Measurements from ENCODE around the gene OGDH.

OGDH gene

GRCh38 chr7:44618753-44619152, 12.3 kb downstream of the OGDH start:
- peak; percentile 67 for DNase-seq

- no peak for DNase-seq
These were observed 14.8 kb downstream of the OGDH start for GRCh38 chr7:44621034-44621749.

GRCh38 chr7:44621750-44622103, 15.3 kb downstream of the OGDH start:
- no peak for DNase-seq

DNA sequence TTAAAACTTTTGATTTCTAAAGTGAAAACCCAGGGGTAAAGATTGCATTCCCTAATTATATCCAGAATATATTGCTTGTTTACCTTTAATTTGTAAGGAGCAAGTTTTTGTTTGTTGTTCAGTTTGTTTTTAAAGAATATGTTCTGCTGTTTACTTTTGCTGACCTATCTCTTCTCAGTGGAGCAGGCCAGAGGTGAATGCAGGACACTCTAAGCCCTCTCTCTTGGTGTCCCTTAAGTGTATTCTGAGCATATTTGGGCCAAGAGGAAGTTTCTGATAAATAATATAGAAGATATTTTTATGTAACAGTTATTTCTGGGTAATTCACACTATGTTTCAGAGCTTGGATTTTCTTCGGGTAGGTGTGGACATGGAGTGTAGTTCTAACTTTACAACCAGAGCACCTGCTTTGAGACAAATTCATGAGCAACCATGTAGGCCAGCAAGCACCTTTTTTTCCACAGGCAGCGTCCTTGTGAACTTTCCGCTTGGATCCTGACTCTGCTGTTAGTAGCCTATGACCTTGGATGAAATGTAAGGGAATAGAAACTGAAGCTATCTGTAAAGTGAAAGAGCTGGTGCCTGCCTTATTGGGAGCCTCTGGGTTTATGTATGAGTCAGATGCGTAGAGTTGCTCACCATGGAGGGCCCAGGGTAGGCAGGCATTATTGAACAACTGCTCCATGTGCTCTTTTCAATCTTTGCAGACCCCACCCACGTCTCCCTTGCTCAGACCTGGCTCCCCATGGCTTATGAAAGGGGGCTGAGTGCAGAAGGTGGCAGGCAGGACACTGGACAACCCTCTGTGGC, 16.1 kb downstream of the OGDH start:
- peak; percentile 49 for DNase-seq

GRCh38 chr7:44624318-44624717, 17.9 kb downstream of the OGDH start:
- no peak for DNase-seq

GRCh38 chr7:44625526-44626471, 19.4 kb downstream of the OGDH start:
- DNase-seq = peak; percentile 56

- no peak for DNase-seq
These were observed 20.2 kb downstream of the OGDH start for GRCh38 chr7:44626620-44627019.

DNA sequence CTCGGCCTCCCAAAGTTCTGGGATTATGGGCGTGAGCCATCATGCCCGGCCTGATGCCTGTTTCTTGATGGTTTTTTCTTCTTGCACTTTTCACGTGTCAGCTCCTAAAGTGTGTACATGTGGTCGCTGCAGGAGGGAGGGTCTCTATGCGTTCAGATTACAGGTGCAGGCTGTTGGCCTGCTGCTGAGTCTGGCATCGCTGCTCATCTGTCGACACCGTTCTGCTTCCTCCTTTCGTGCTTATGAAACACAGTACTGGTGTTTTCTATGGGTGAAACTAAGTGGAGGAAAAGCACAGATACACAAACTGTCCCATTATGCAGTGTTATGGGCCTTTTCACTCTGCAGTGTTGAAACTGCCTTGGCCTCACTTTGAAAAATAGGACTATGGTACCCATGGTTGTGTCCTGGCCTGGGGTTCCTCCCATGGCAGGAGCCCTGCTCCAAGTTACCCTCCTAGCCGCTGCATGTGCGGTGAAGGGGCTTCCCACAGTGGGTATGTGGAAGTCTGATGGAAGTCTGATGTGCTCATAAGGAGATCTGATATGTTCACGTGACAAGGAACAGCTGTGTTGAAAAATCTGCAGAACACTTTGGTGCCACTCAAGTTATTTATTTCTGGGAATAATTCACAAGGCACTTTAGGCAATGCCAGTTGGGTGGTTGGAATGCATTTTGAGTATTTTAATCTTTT, 23.5 kb downstream of the OGDH start:
- DNase-seq = no peak

DNA sequence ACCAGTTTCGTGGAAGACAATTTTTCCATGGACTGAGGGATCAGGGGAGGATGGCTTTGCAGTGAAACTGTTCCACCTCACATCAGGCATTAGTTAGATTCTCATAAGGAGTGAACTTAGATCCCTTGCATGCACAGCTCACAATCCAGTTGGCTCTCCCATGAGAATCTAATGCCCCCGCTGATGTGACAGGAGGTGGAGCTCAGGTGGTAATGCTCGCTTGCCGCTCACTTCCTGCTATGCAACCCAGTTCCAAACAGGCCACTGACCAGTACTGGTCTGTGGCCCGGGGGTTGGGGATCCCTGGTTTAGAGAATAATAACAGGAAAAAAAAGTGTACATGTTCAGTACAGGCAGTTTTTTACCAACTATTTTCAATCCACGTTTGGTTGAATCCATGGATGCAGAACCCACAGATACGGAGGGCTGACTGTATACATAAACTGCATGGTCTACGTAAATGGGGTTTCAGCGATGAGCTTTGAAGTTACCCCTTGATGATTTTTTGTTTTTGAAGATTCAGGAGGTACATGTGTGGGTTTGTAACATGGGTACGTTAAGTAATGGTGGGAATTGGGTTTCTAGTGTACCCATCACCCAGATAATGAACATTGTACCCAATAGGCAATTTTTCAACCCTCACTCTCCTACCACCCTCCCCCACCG, 24.5 kb downstream of the OGDH start:
- DNase-seq = no peak

DNA sequence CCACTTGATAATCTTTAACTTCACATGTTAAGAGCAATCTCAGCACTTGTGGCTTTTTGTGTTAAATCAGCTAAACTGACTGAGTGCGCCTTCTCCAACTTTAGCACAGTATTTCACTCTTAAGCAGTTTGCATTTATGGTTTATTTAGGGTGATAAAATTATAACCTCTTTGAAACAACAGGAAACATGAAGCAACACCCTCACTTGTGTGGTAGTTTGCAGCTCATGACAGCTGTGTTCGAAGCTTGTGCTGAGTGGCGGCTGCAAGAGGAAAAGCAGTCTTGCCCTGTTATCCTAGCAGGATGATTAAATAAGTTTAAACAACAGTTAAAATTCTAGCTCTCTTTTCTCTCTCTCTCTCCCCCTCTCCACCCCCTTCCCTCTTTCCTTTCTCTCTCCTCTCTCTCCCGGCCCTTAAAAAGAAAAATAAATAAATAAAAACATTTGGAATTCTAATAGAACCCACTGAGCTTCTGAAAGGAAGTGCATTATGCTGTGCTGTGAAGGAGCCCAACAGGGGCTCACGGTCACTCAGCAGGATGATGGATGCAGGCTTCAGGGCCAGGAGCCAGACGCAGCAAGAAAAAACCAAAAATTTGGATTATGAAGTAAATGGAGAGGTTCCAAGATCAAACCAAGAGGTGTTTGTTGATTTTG, 25.2 kb downstream of the OGDH start:
- DNase-seq = peak; percentile 73

GRCh38 chr7:44632196-44632595, 25.8 kb downstream of the OGDH start:
- no peak for DNase-seq

GRCh38 chr7:44633254-44634186, 27.1 kb downstream of the OGDH start:
- DNase-seq = peak; percentile 80

- DNase-seq = no peak
These were observed 27.9 kb downstream of the OGDH start for GRCh38 chr7:44634187-44634838.

GRCh38 chr7:44634839-44635591, 28.6 kb downstream of the OGDH start:
- DNase-seq = peak; percentile 65

DNA sequence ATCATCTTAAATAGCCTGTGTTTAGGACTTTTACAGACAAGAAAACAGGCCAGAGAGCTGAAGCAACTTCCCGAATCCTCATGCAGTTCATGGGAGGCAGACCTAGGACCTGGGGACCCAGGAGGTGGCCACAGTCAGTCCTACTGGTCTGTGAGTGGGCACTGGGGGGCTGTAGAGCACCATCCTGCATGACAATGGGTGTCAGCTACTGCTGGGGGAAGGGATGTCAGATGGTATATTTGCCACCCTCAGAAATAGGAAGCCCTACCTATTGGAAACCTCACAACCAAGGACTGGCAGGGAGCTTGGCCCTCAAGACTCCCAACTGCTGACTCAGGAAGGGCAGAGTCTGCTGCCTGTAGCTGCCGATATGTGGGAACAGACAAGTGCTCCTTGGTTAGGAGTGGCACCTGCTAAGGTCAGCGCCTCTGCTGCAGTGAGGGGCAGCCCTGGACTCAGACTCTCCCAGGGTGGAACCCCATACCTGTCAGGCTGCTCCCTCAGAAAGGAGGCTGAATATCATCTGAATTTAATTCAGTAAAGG, 29.7 kb downstream of the OGDH start:
- no peak for DNase-seq

GRCh38 chr7:44636926-44637325, 30.5 kb downstream of the OGDH start:
- no peak for DNase-seq

DNA sequence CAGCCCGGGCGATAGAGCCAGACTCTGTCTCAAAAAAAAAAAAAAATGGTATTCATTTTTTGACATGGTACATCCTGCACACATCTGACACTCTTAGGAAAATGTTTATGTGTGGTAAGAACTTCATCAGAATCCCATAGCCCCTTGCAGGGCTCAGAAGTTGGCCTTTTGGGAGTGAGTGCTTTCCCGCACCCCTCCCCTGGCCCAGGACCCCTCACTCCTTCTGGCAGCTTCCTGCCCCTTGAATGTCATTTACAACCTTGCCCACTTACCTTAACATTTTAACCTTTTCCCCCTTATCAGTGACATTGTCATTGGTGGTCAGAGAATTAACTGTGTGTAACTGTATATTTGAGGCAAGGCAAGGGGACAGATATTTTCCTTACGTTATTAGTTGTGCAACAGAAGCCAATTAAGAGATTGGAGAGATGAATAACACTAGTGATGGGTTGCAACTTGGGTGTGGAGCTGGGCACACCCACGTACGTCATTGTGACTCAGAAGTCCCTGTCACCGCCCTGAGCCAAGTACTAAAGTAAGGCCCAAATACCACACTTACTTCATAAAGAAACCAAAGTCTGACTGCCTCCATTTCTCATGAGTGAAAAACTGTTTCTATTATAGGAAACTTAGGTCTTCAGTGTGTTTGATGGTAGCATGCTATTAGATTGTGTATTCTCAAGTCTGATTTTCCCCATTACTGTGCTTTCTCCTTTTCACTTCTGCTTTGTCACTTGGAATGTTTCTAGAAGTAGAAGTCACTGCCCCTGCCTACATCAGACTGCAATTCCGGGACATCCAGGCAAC, 31.6 kb downstream of the OGDH start:
- peak; percentile 88 for DNase-seq
